Right hindlimb (tissue), 1 donor: ENCODE measurements around the gene SPINK9.
"Not testable (repeated sequence)": the region's sequence is repeated elsewhere in the genome, so short reads cannot be mapped to it uniquely, and the experiment has no call there.

Source experiments
- DNase-seq: peaks from one replicate; pipeline ENCODE4 v3.0.0-alpha.2; 2018

SPINK9 gene

GRCh38 chr5:148335259-148335658 is at the start of gene SPINK9:
TSS of gene SPINK9 (plus strand) at chr5:148335559. CDS start at chr5:148335614, 55 bp downstream.
- no peak for DNase-seq

GRCh38 chr5:148290271-148291195 is 44.8 kb upstream of the SPINK9 start:
- DNase-seq: no peak

- DNase-seq: no peak
Measured at GRCh38 chr5:148297731-148298130, 37.6 kb upstream of the SPINK9 start.

- DNase-seq: no peak
Measured at GRCh38 chr5:148306446-148306845, 28.9 kb upstream of the SPINK9 start.

GRCh38 chr5:148309019-148309418 is 26.3 kb upstream of the SPINK9 start:
- no peak for DNase-seq

- no peak for DNase-seq
Measured at GRCh38 chr5:148309746-148310145, 25.6 kb upstream of the SPINK9 start.

GRCh38 chr5:148311484-148311883 is 23.9 kb upstream of the SPINK9 start:
- no peak for DNase-seq

GRCh38 chr5:148312153-148312552 is 23.2 kb upstream of the SPINK9 start, which contains the start of gene SPINK7:
TSS of gene SPINK7 (plus strand) at chr5:148312423. CDS start at chr5:148312484, 61 bp downstream.
- no peak for DNase-seq

- no peak for DNase-seq
Measured at GRCh38 chr5:148314187-148314586, 21.2 kb upstream of the SPINK9 start.

- no peak for DNase-seq
Measured at GRCh38 chr5:148314731-148315130, 20.6 kb upstream of the SPINK9 start.

- not testable (repeated sequence) for DNase-seq
Measured at GRCh38 chr5:148320011-148320963, 15.1 kb upstream of the SPINK9 start.

- no peak for DNase-seq
Measured at GRCh38 chr5:148333262-148333849, 2.0 kb upstream of the SPINK9 start.

- DNase-seq: no peak
Measured at GRCh38 chr5:148336704-148337435, 1.5 kb downstream of the SPINK9 start.

- DNase-seq: no peak
Measured at GRCh38 chr5:148342371-148343045, 7.1 kb downstream of the SPINK9 start.

GRCh38 chr5:148343046-148343407 is 7.7 kb downstream of the SPINK9 start:
- DNase-seq: no peak

- DNase-seq: no peak
Measured at GRCh38 chr5:148343603-148344487, 8.5 kb downstream of the SPINK9 start.

GRCh38 chr5:148347706-148348105 is 12.3 kb downstream of the SPINK9 start:
- DNase-seq: no peak

- no peak for DNase-seq
Measured at GRCh38 chr5:148352696-148353095, 17.3 kb downstream of the SPINK9 start.

- DNase-seq: no peak
Measured at GRCh38 chr5:148353634-148354033, 18.3 kb downstream of the SPINK9 start.

GRCh38 chr5:148364343-148364742 is 29.0 kb downstream of the SPINK9 start:
- DNase-seq: no peak

GRCh38 chr5:148368299-148368698 is 32.9 kb downstream of the SPINK9 start:
- no peak for DNase-seq
